Neural cell (in vitro differentiated cells): ENCODE results near the gene HDAC5. TPM values are rescaled to one million over a fixed set of nuclear protein-coding genes. Genes with fewer than 3 reads are reported as not detected.

ENCODE experiments used
- H2AFZ ChIP-seq: fragments of 200-600, 300-800 bp; sonication (generic), shearing (Covaris generic); 2 replicates; pipeline ENCODE4 v1.6.0; 2014; ENCODE audit warnings: low read depth, mild to moderate bottlenecking, antibody characterized with exemption, low read length, moderate library complexity
- H3F3A ChIP-seq: fragments of 200-600 bp; shearing (Covaris generic); 2 replicates; pipeline ENCODE4 v1.6.1; 2016; ENCODE audit warnings: mild to moderate bottlenecking, moderate library complexity, mixed read lengths, antibody characterized with exemption, low read length; ENCODE audit not compliant: insufficient read depth, poor library complexity, severe bottlenecking
- H3K27ac ChIP-seq: fragments of 200-600, 300-800 bp; sonication (generic), shearing (Covaris generic); 2 replicates; pipeline ENCODE4 v1.5.1; 2014; ENCODE audit warnings: mild to moderate bottlenecking, low read length, moderate library complexity
- H3K27me3 ChIP-seq: fragments of 300-800, 200-600 bp; sonication (generic), shearing (Covaris generic); 2 replicates; pipeline ENCODE4 v1.6.0; 2014; ENCODE audit warnings: mild to moderate bottlenecking, low read depth, low read length, moderate library complexity; ENCODE audit not compliant: insufficient read depth
- H3K36me3 ChIP-seq: fragments of 300-800, 200-600 bp; sonication (generic), shearing (Covaris generic); 2 replicates; pipeline ENCODE4 v1.5.1; 2014; ENCODE audit warnings: mild to moderate bottlenecking, antibody characterized with exemption, low read length, moderate library complexity; ENCODE audit not compliant: insufficient read depth
- H3K4me2 ChIP-seq: fragments of 300-800, 200-600 bp; sonication (generic), shearing (Covaris generic); 2 replicates; pipeline ENCODE4 v1.6.0; 2014; ENCODE audit warnings: mild to moderate bottlenecking, low read length
- H3K4me3 ChIP-seq: fragments of 300-800, 200-600 bp; sonication (generic), shearing (Covaris generic); 2 replicates; pipeline ENCODE4 v1.5.1; 2014; ENCODE audit warnings: mild to moderate bottlenecking, low read length, moderate library complexity
- H3K79me2 ChIP-seq: fragments of 200-600 bp; shearing (Covaris generic); replicated peaks from 2 replicates; pipeline ENCODE4 v1.6.0; 2014; ENCODE audit warnings: mild to moderate bottlenecking, low read length, moderate library complexity; ENCODE audit not compliant: insufficient read depth
- H3K9ac ChIP-seq: fragments of 300-800, 200-600 bp; sonication (generic), shearing (Covaris generic); 2 replicates; pipeline ENCODE4 v1.6.1; 2016; ENCODE audit warnings: mild to moderate bottlenecking, low read length, mixed read lengths
- H3K9me2 ChIP-seq: fragments of 200-600 bp; shearing (Covaris generic); 2 replicates; pipeline ENCODE4 v1.6.1; 2016; ENCODE audit warnings: mild to moderate bottlenecking, low read length, mixed read lengths; ENCODE audit not compliant: insufficient read depth
- H3K9me3 ChIP-seq: fragments of 200-600, 300-800 bp; sonication (generic), shearing (Covaris generic); 2 replicates; pipeline ENCODE4 v1.6.1; 2016; ENCODE audit warnings: mild to moderate bottlenecking, mixed run types, low read length, moderate library complexity, mixed read lengths
- H4K20me1 ChIP-seq: fragments of 200-600 bp; shearing (Covaris generic); 2 replicates; pipeline ENCODE4 v1.6.1; 2016; ENCODE audit warnings: mild to moderate bottlenecking, mixed run types; ENCODE audit not compliant: insufficient read depth
- EP300 ChIP-seq: fragments of 450-650 bp; conservative IDR thresholded peaks from 2 replicates; pipeline ENCODE4 v1.6.1; 2014; ENCODE audit warnings: antibody characterized with exemption, mild to moderate bottlenecking, moderate library complexity; ENCODE audit not compliant: poor library complexity, severe bottlenecking
- EZH2 ChIP-seq: fragments of 200-600, 300-800 bp; shearing (Covaris generic), sonication (generic); IDR thresholded peaks from 2 replicates; pipeline ENCODE4 v1.6.1; 2014; ENCODE audit warnings: antibody characterized with exemption, low read length, borderline replicate concordance, mild to moderate bottlenecking; ENCODE audit not compliant: insufficient read depth, poor library complexity, severe bottlenecking
- MXI1 ChIP-seq: fragments of 450-650 bp; conservative IDR thresholded peaks from 2 replicates; pipeline ENCODE4 v1.6.1; 2014; ENCODE audit warnings: antibody characterized with exemption, mild to moderate bottlenecking; ENCODE audit not compliant: poor library complexity, severe bottlenecking
- POLR2AphosphoS5 ChIP-seq: IDR thresholded peaks from 2 replicates; pipeline ENCODE4 v1.6.1; 2012
- RAD21 ChIP-seq: fragments of 450-650 bp; conservative IDR thresholded peaks from 2 replicates; pipeline ENCODE4 v1.6.1; 2014; ENCODE audit warnings: antibody characterized with exemption, mild to moderate bottlenecking, moderate library complexity
- SMC3 ChIP-seq: fragments of 450-650 bp; conservative IDR thresholded peaks from 2 replicates; pipeline ENCODE4 v1.6.1; 2014; ENCODE audit warnings: antibody characterized with exemption, mild to moderate bottlenecking, moderate library complexity; ENCODE audit not compliant: poor library complexity
- TAF1 ChIP-seq: IDR thresholded peaks from 2 replicates; pipeline ENCODE4 v1.6.1; 2012; ENCODE audit warnings: low read depth
- polyA plus RNA-seq: library from polyadenylated mRNA; depleted of rRNA; stranded (reverse); fragments of >200 nt; gene quantifications from 2 replicates; pipeline ENCODE4 v1.2.3, GENCODE V29; 2014
- TF ChIP-seq, protein P1 (sequence below): fragments of 450-650 bp; IDR thresholded peaks from 2 replicates; pipeline ENCODE4 v1.5.1; 2014; ENCODE audit warnings: antibody characterized with exemption, mild to moderate bottlenecking, moderate library complexity; ENCODE audit not compliant: poor library complexity, severe bottlenecking
- TF ChIP-seq, protein P2 (sequence below): IDR thresholded peaks from 2 replicates; pipeline ENCODE4 v1.6.1; 2012; ENCODE audit warnings: borderline replicate concordance

Gene HDAC5
- polyA plus RNA-seq, 1 donor from 2014 or later, result 97.8 TPM

DNA sequence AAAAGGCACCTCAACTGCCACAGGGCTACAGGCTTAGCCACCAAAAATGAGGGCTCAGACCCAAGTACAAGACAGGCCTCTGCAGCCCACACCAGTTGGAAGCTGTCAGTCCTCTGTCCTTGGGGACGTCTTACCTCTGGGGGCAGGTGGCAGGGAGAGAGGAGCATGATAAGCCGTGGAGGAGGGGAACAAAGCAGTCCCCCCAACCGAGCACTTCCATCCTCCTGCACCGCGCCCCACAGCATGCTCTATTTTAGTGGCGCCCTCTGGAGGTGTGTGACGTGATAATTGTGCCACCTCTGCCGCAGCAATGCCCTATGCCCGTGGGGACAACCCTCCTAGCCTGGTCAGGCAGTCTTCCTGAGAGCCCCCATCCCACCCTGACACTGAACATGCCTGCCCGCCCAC, 39.3 kb downstream of the HDAC5 start:
- Histone ChIP-seq H4K20me1 (no peaks in the 10 kb centered on the region), H3K4me2 (no peak overlapping the region), H3K27ac (no peak overlapping the region), H2AFZ (no peak overlapping the region), H3K9me3 (no peaks in the 10 kb centered on the region), H3K27me3 (no peaks in the 10 kb centered on the region), H3K4me3 (no peak overlapping the region), H3K9ac (no peak overlapping the region), H3K79me2 (no peaks in the 10 kb centered on the region), H3K36me3 (no peaks in the 10 kb centered on the region), H3K9me2 (no peaks in the 10 kb centered on the region), H3F3A (no peaks in the 10 kb centered on the region)
- TF ChIP-seq SMC3, result peak; percentile 15
- TF ChIP-seq POLR2AphosphoS5, result no peak
- TF ChIP-seq RAD21, result no peak
- no peak for TF ChIP-seq EZH2
- TF ChIP-seq TAF1, result no peak
- TF ChIP-seq MXI1, result no peak
- TF ChIP-seq, protein P1, sequence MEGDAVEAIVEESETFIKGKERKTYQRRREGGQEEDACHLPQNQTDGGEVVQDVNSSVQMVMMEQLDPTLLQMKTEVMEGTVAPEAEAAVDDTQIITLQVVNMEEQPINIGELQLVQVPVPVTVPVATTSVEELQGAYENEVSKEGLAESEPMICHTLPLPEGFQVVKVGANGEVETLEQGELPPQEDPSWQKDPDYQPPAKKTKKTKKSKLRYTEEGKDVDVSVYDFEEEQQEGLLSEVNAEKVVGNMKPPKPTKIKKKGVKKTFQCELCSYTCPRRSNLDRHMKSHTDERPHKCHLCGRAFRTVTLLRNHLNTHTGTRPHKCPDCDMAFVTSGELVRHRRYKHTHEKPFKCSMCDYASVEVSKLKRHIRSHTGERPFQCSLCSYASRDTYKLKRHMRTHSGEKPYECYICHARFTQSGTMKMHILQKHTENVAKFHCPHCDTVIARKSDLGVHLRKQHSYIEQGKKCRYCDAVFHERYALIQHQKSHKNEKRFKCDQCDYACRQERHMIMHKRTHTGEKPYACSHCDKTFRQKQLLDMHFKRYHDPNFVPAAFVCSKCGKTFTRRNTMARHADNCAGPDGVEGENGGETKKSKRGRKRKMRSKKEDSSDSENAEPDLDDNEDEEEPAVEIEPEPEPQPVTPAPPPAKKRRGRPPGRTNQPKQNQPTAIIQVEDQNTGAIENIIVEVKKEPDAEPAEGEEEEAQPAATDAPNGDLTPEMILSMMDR, result peak; percentile 43
- TF ChIP-seq, protein P2, sequence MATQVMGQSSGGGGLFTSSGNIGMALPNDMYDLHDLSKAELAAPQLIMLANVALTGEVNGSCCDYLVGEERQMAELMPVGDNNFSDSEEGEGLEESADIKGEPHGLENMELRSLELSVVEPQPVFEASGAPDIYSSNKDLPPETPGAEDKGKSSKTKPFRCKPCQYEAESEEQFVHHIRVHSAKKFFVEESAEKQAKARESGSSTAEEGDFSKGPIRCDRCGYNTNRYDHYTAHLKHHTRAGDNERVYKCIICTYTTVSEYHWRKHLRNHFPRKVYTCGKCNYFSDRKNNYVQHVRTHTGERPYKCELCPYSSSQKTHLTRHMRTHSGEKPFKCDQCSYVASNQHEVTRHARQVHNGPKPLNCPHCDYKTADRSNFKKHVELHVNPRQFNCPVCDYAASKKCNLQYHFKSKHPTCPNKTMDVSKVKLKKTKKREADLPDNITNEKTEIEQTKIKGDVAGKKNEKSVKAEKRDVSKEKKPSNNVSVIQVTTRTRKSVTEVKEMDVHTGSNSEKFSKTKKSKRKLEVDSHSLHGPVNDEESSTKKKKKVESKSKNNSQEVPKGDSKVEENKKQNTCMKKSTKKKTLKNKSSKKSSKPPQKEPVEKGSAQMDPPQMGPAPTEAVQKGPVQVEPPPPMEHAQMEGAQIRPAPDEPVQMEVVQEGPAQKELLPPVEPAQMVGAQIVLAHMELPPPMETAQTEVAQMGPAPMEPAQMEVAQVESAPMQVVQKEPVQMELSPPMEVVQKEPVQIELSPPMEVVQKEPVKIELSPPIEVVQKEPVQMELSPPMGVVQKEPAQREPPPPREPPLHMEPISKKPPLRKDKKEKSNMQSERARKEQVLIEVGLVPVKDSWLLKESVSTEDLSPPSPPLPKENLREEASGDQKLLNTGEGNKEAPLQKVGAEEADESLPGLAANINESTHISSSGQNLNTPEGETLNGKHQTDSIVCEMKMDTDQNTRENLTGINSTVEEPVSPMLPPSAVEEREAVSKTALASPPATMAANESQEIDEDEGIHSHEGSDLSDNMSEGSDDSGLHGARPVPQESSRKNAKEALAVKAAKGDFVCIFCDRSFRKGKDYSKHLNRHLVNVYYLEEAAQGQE, result no peak
- no peak for TF ChIP-seq EP300

DNA sequence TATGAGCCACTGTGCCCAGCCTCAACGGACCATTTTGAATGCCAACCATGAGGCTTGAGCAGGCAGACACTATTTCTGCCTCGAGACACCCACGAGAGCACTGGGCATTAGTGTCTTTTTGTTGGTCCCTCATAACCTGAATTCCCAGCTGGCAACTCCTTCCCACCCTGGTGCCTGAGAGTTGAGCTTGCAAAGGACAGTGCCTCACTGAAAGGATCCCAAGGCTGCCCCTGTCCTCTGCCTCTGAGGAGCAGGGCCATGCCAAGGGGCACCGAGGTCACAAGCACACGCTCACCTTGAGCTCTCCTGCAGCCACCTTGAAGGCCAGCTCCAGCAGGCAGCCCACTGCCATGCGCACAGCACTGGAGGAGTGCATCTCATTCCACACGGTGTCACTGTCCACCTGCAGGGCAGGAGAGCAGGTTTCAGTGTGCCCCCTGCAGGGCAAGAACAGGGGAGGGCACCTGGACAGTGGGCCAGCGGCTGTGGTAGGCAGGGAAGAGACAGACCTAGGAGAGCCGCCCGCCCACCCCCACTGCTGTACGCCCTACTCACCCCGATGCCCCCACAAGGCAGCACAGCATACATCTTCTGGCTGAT, 40.1 kb downstream of the HDAC5 start:
- Histone ChIP-seq H3K27me3 (no peaks in the 10 kb centered on the region), H3F3A (no peaks in the 10 kb centered on the region), H3K36me3 (no peaks in the 10 kb centered on the region), H3K9me2 (no peaks in the 10 kb centered on the region), H2AFZ (no peak overlapping the region), H4K20me1 (no peaks in the 10 kb centered on the region), H3K4me2 (no peak overlapping the region), H3K4me3 (no peak overlapping the region), H3K9me3 (no peaks in the 10 kb centered on the region), H3K27ac (no peak overlapping the region), H3K9ac (no peak overlapping the region), H3K79me2 (no peaks in the 10 kb centered on the region)
- TF ChIP-seq, protein P1, result no peak
- TF ChIP-seq POLR2AphosphoS5, result no peak
- TF ChIP-seq EP300, result no peak
- TF ChIP-seq EZH2, result no peak
- TF ChIP-seq RAD21, result no peak
- TF ChIP-seq TAF1, result no peak
- TF ChIP-seq, protein P2, result no peak
- TF ChIP-seq SMC3, result no peak
- no peak for TF ChIP-seq MXI1
